Measurements from ENCODE around the gene DNASE1L1. TPM values are rescaled to one million over a fixed set of nuclear protein-coding genes. Genes with fewer than 3 reads are reported as not detected.

Gene DNASE1L1
- total RNA-seq, 2 donors from 2014 or later = 9.6 to 16.1 TPM

GRCh38 chrX:154354013-154354412, 55.0 kb downstream of the DNASE1L1 start:
- H3K4me1 ChIP-seq = no peaks in the 10 kb centered on the region
- DNase-seq (no peak), ATAC-seq (no peak)
- WGBS, 2 donors = 80% methylated on average over 3 of the region's 14 CpGs; no CpG with 5 or more reads in 1 of the 2 donors
- no peaks in the 10 kb centered on the region for H3K27me3 ChIP-seq
- H3K27ac ChIP-seq = no peak overlapping the region
- peaks cover 0 to 2% of the 10 kb centered on the region in 2 donors for H3K36me3 ChIP-seq (replicated peaks in 1 of 2; ENCODE audit: insufficient read depth in 1 of 2, low read depth in 2 of 2)
- intact Hi-C loops (cut with DNase I) = no loop called here
- no peaks in the 10 kb centered on the region for H3K9me3 ChIP-seq
- no peak overlapping the region for H3K4me3 ChIP-seq
- TF ChIP-seq POLR2A (IDR thresholded peaks at IDR 0.05) (no peak), CTCF (IDR thresholded peaks at IDR 0.05) (no peak)

GRCh38 chrX:154353172-154353843, 55.7 kb downstream of the DNASE1L1 start:
- WGBS, 2 donors = 95 to 100% methylated on average over 2 to 22 of the region's 24 CpGs
- peaks cover 0 to 2% of the 10 kb centered on the region in 2 donors for H3K36me3 ChIP-seq (replicated peaks in 1 of 2; ENCODE audit: insufficient read depth in 1 of 2, low read depth in 2 of 2)
- DNase-seq = no peak

GRCh38 chrX:154352466-154352865, 56.6 kb downstream of the DNASE1L1 start:
- TF ChIP-seq CTCF (IDR thresholded peaks at IDR 0.05) (no peak), POLR2A (IDR thresholded peaks at IDR 0.05) (no peak)
- no peaks in the 10 kb centered on the region for H3K4me1 ChIP-seq
- H3K36me3 ChIP-seq (replicated peaks in 1 of 2; ENCODE audit: insufficient read depth in 1 of 2, low read depth in 2 of 2) = peaks cover 0 to 2% of the 10 kb centered on the region in 2 donors
- intact Hi-C loops (cut with DNase I) = no loop called here
- no peak overlapping the region for H3K4me3 ChIP-seq
- H3K27me3 ChIP-seq = no peaks in the 10 kb centered on the region
- H3K27ac ChIP-seq = no peak overlapping the region
- WGBS, 2 donors = 87% methylated on average over 4 of the region's 13 CpGs; no CpG with 5 or more reads in 1 of the 2 donors
- DNase-seq (no peak), ATAC-seq (no peak)
- no peaks in the 10 kb centered on the region for H3K9me3 ChIP-seq

More at GRCh38 chrX:154353172-154353843, 55.7 kb downstream of the DNASE1L1 start:
- no peak for ATAC-seq
- Histone ChIP-seq H3K27ac (no peak overlapping the region), H3K4me1 (no peaks in the 10 kb centered on the region), H3K4me3 (no peak overlapping the region), H3K9me3 (no peaks in the 10 kb centered on the region), H3K27me3 (no peaks in the 10 kb centered on the region)
- intact Hi-C loops (cut with DNase I) = no loop called here
- TF ChIP-seq CTCF (IDR thresholded peaks at IDR 0.05) (no peak), POLR2A (IDR thresholded peaks at IDR 0.05) (no peak)

GRCh38 chrX:154352012-154352401, 57.0 kb downstream of the DNASE1L1 start:
- Histone ChIP-seq H3K27ac (no peak overlapping the region), H3K36me3 (replicated peaks in 1 of 2; ENCODE audit: insufficient read depth in 1 of 2, low read depth in 2 of 2) (peaks cover 0 to 2% of the 10 kb centered on the region in 2 donors), H3K27me3 (no peaks in the 10 kb centered on the region), H3K4me1 (no peaks in the 10 kb centered on the region), H3K4me3 (no peak overlapping the region), H3K9me3 (no peaks in the 10 kb centered on the region)
- ATAC-seq = no peak
- intact Hi-C loops (cut with DNase I) = no loop called here
- no peak for DNase-seq
- 88% methylated on average over 10 of the region's 14 CpGs; no CpG with 5 or more reads in 1 of the 2 donors for WGBS, 2 donors
- no peak for TF ChIP-seq CTCF (IDR thresholded peaks at IDR 0.05)
- no peak for TF ChIP-seq POLR2A (IDR thresholded peaks at IDR 0.05)

Small RNA genes within 50 kb of the gene (microRNA-seq; reads per million reads assigned to microRNA genes)
- 0 to 0.47 reads per million in 2 donors for gene MIR6858 (ENCODE audit: borderline number of aligned reads in 2 of 2, borderline replicate concordance in 2 of 2)

Small RNA genes within 50 kb of the gene (small RNA-seq; reads per million reads assigned to genes)
- gene MIR6858 = not detected
- gene SNORA70 = not detected

Other genes starting within 250 kb of the DNASE1L1 start
- gene OPN1MW, start 226.7 kb downstream of the DNASE1L1 start, total RNA-seq = not detected
- gene OPN1MW2, start 189.5 kb downstream of the DNASE1L1 start, total RNA-seq = not detected
- gene OPN1MW3, start 151.7 kb downstream of the DNASE1L1 start, total RNA-seq = not detected
- gene TEX28, start 114.1 kb downstream of the DNASE1L1 start, total RNA-seq = not detected
- not detected for gene TKTL1, start 113.5 kb downstream of the DNASE1L1 start, total RNA-seq
- gene FLNA, start 34.6 kb downstream of the DNASE1L1 start, total RNA-seq = 100 to 1,000 TPM; 230 to 308 TPM
- gene EMD, start 30.0 kb downstream of the DNASE1L1 start, total RNA-seq = 10 to 100 TPM; 23.6 to 28.3 TPM
- 1,000 to 10,000 TPM; 1,426 to 2,757 TPM for gene RPL10, start 10.9 kb downstream of the DNASE1L1 start, total RNA-seq
- gene TAFAZZIN, start 2.3 kb upstream of the DNASE1L1 start, total RNA-seq = 10 to 100 TPM; 42.0 to 97.6 TPM
- 10 to 100 TPM; 49.8 to 51.4 TPM for gene ATP6AP1, start 19.4 kb upstream of the DNASE1L1 start, total RNA-seq
- gene GDI1, start 27.9 kb upstream of the DNASE1L1 start, total RNA-seq = 10 to 100 TPM; 68.5 to 83.4 TPM
- gene FAM50A, start 34.9 kb upstream of the DNASE1L1 start, total RNA-seq = 10 to 100 TPM; 14.5 to 48.8 TPM
- 10 to 100 TPM in 1 of 2 donors, 1 to 10 TPM in 1; 7.3 to 19.1 TPM for gene PLXNA3, start 49.0 kb upstream of the DNASE1L1 start, total RNA-seq
- gene LAGE3, start 70.0 kb upstream of the DNASE1L1 start, total RNA-seq = 10 to 100 TPM; 20.2 to 27.4 TPM
- gene UBL4A, start 77.4 kb upstream of the DNASE1L1 start, total RNA-seq = 10 to 100 TPM; 24.9 to 34.9 TPM
- gene SLC10A3, start 81.4 kb upstream of the DNASE1L1 start, total RNA-seq = 10 to 100 TPM; 18.9 to 24.7 TPM
- gene FAM3A, start 107.0 kb upstream of the DNASE1L1 start, total RNA-seq = 10 to 100 TPM; 32.3 to 48.3 TPM
- gene G6PD, start 137.6 kb upstream of the DNASE1L1 start, total RNA-seq = 10 to 100 TPM in 1 of 2 donors, 1 to 10 TPM in 1; 7.6 to 16.1 TPM
- gene IKBKG, start 138.4 kb upstream of the DNASE1L1 start, total RNA-seq = 10 to 100 TPM in 1 of 2 donors, 1 to 10 TPM in 1; 9.9 to 11.9 TPM
- gene CTAG1A, start 175.9 kb upstream of the DNASE1L1 start, total RNA-seq = not detected
- gene CTAG1B, start 210.0 kb upstream of the DNASE1L1 start, total RNA-seq = not detected
- not detected for gene CTAG2, start 244.3 kb upstream of the DNASE1L1 start, total RNA-seq

Measured in body of pancreas (tissue), 4 donors.